ENCODE measurements around the gene RNF213.

DNA sequence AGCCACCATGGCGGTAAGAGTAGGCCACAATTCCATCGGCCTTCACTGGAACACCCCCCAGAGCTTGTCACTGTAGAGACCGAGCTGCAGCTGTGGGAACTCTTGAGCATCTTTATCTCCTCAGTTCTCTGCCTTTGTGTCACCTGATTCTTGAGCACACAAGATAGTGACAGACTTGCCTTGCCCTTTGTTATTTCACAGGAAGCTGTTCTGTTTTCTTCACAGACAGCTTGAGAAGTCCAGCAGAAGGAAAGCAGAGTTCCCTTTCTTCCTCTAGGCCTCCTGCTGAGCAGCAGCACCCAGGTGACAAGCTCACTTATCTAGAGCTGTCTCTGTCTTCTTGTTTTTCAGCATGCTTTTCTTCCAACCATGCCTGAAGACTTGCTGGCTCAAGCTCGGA, 115.9 kb downstream of the RNF213 start:
- TF ChIP-seq, protein P1, sequence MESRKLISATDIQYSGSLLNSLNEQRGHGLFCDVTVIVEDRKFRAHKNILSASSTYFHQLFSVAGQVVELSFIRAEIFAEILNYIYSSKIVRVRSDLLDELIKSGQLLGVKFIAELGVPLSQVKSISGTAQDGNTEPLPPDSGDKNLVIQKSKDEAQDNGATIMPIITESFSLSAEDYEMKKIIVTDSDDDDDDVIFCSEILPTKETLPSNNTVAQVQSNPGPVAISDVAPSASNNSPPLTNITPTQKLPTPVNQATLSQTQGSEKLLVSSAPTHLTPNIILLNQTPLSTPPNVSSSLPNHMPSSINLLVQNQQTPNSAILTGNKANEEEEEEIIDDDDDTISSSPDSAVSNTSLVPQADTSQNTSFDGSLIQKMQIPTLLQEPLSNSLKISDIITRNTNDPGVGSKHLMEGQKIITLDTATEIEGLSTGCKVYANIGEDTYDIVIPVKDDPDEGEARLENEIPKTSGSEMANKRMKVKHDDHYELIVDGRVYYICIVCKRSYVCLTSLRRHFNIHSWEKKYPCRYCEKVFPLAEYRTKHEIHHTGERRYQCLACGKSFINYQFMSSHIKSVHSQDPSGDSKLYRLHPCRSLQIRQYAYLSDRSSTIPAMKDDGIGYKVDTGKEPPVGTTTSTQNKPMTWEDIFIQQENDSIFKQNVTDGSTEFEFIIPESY (IDR thresholded peaks at IDR 0.05; ENCODE audit: borderline replicate concordance, low read depth): no peak
- no peak for TF ChIP-seq RFX5 (IDR thresholded peaks at IDR 0.05; ENCODE audit: low read length)
- TF ChIP-seq, protein P2, sequence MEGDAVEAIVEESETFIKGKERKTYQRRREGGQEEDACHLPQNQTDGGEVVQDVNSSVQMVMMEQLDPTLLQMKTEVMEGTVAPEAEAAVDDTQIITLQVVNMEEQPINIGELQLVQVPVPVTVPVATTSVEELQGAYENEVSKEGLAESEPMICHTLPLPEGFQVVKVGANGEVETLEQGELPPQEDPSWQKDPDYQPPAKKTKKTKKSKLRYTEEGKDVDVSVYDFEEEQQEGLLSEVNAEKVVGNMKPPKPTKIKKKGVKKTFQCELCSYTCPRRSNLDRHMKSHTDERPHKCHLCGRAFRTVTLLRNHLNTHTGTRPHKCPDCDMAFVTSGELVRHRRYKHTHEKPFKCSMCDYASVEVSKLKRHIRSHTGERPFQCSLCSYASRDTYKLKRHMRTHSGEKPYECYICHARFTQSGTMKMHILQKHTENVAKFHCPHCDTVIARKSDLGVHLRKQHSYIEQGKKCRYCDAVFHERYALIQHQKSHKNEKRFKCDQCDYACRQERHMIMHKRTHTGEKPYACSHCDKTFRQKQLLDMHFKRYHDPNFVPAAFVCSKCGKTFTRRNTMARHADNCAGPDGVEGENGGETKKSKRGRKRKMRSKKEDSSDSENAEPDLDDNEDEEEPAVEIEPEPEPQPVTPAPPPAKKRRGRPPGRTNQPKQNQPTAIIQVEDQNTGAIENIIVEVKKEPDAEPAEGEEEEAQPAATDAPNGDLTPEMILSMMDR (IDR thresholded peaks at IDR 0.05): no peak

All from SK-N-SH (cell line).